Vagina (tissue), 2 donors: ENCODE data around the gene GYPC. TPM values are rescaled to one million over a fixed set of nuclear protein-coding genes. Genes with fewer than 3 reads are reported as not detected.

Experiments used
- DNase-seq, 2 donors: peaks; one replicate each; pipeline ENCODE4 v3.0.0-alpha.2; 2017; ENCODE audit errors: extremely low spot score in 2 of 2
- H3K27ac ChIP-seq: fragments of 200-600 bp; sonication (generic); one replicate; pipeline ENCODE4 v1.5.1; 2019
- H3K27me3 ChIP-seq: fragments of 200-600 bp; sonication (generic); one replicate; pipeline ENCODE4 v1.5.1; 2019
- H3K36me3 ChIP-seq, 2 donors: fragments of 200-600 bp; sonication (generic); one replicate each; pipeline ENCODE4 v1.5.1; 2017 to 2019
- H3K4me1 ChIP-seq: fragments of 200-600 bp; sonication (generic); one replicate; pipeline ENCODE4 v1.5.1; 2019
- H3K4me3 ChIP-seq, 2 donors: fragments of 200-600 bp; sonication (generic); 1 replicate in 1 of 2; 2 replicates in 1 of 2; pipeline ENCODE4 v1.5.1; 2016 to 2019
- H3K9me3 ChIP-seq: fragments of 200-600 bp; sonication (generic); one replicate; pipeline ENCODE4 v1.5.1; 2019
- POLR2A ChIP-seq, 2 donors: fragments of 450-650 bp; IDR thresholded peaks; one replicate each; pipeline ENCODE4 v1.6.1; 2017; ENCODE audit warnings: antibody characterized with exemption in 2 of 2, mild to moderate bottlenecking in 2 of 2, moderate library complexity in 2 of 2
- POLR2AphosphoS5 ChIP-seq, 2 donors: sonication (generic); formaldehyde crosslinking; IDR thresholded peaks; one replicate each; pipeline ENCODE4 v1.9.0; 2017; ENCODE audit warnings: antibody characterized with exemption in 2 of 2, mild to moderate bottlenecking in 2 of 2, low read depth in 1 of 2; ENCODE audit not compliant: insufficient read depth in 1 of 2
- intact Hi-C: fragments of 100-400 bp; cut with DNase I; formaldehyde crosslinking; loops from one replicate; pipeline ENCODE4 v1.15.1; 2023
- total RNA-seq: library from RNA; depleted of rRNA; stranded (reverse); fragments of >200 nt; gene quantifications from one replicate; pipeline ENCODE4 v1.2.3, GENCODE V29; 2016
- TF ChIP-seq, protein P1 (sequence below), 3 experiments: fragments of 450-650 bp in 2 of 3; fragments of 200-600 bp in 1 of 3; sonication (generic) in 1 of 3; IDR thresholded peaks; one replicate each; pipeline ENCODE4 v1.5.1; 2017 to 2019; ENCODE audit warnings: antibody characterized with exemption in 3 of 3, mild to moderate bottlenecking in 2 of 3, moderate library complexity in 2 of 3

GYPC gene
- total RNA-seq, 1 donor from 2014 or later: 84.2 TPM

- no peak for DNase-seq
- Histone ChIP-seq H3K9me3 (no peaks in the 10 kb centered on the region), H3K27ac (no peak overlapping the region), H3K4me3 (no peak overlapping the region), H3K4me1 (no peaks in the 10 kb centered on the region), H3K36me3 (no peaks in the 10 kb centered on the region), H3K27me3 (no peaks in the 10 kb centered on the region)
- TF ChIP-seq POLR2A (IDR thresholded peaks at IDR 0.05): no peak
- TF ChIP-seq POLR2AphosphoS5 (IDR thresholded peaks at IDR 0.05; ENCODE audit: insufficient read depth in 1 of 2, low read depth in 1 of 2): no peak
- TF ChIP-seq, protein P1, sequence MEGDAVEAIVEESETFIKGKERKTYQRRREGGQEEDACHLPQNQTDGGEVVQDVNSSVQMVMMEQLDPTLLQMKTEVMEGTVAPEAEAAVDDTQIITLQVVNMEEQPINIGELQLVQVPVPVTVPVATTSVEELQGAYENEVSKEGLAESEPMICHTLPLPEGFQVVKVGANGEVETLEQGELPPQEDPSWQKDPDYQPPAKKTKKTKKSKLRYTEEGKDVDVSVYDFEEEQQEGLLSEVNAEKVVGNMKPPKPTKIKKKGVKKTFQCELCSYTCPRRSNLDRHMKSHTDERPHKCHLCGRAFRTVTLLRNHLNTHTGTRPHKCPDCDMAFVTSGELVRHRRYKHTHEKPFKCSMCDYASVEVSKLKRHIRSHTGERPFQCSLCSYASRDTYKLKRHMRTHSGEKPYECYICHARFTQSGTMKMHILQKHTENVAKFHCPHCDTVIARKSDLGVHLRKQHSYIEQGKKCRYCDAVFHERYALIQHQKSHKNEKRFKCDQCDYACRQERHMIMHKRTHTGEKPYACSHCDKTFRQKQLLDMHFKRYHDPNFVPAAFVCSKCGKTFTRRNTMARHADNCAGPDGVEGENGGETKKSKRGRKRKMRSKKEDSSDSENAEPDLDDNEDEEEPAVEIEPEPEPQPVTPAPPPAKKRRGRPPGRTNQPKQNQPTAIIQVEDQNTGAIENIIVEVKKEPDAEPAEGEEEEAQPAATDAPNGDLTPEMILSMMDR (IDR thresholded peaks at IDR 0.05): no peak
- intact Hi-C loops: no loop called here
These were observed 33.0 kb upstream of the GYPC start for GRCh38 chr2:126623000-126623399.

DNA sequence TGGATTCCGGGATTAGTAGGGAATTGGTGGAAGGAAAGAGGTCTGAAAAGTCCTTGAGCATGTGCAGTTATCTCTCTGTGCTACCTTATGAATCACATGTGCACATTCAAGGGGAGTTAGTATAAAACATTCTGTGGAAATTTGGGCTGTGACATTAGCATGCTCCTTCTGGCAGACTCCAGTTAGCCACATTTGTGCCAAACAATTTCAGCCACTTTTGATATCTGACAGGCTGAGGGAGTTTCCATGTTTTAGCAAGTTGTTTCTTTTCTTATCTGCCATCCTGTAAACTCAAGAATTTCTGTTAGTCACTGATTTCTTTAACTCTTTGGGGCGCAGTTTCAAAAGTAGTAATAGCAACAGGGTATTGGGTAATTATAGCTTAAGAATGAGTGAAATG is 28.3 kb upstream of the GYPC start:
- H3K27me3 ChIP-seq: no peaks in the 10 kb centered on the region
- DNase-seq: no peak
- H3K4me1 ChIP-seq: no peaks in the 10 kb centered on the region
- H3K4me3 ChIP-seq: no peak overlapping the region
- H3K36me3 ChIP-seq: no peaks in the 10 kb centered on the region
- H3K27ac ChIP-seq: no peak overlapping the region
- no peaks in the 10 kb centered on the region for H3K9me3 ChIP-seq
- intact Hi-C loops: no loop called here
- TF ChIP-seq POLR2A (IDR thresholded peaks at IDR 0.05) (no peak), POLR2AphosphoS5 (IDR thresholded peaks at IDR 0.05; ENCODE audit: insufficient read depth in 1 of 2, low read depth in 1 of 2) (no peak)
- TF ChIP-seq, protein P1 (IDR thresholded peaks at IDR 0.05): no peak

DNA sequence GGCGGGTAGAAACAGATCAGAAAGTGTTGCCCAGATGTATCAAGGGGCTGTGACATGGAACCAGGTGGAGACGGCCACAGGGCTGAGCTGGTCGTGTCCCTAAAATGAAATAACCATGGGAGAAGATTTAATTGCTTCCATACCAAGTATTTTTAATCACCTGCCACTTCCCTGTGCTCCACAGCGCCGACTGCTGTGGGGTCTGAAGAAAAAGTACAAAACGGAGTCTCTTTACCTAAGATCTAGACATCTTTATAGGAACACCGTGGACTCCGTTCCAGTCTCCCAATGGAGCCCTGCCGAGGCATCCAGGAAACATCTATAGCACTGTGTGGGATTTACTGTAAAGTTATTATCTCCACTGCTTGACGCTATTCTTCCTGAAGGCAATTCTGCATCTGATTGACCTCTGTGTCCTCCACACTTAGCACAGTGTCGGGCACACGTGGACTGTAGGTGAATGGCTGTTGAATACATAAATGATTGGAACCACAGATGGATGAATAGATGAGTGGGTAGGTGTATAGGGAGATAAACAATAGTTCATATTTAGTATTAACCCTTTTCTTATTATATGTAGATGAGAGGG is 21.6 kb upstream of the GYPC start:
- H3K9me3 ChIP-seq: no peaks in the 10 kb centered on the region
- TF ChIP-seq POLR2A (IDR thresholded peaks at IDR 0.05) (no peak), POLR2AphosphoS5 (IDR thresholded peaks at IDR 0.05; ENCODE audit: insufficient read depth in 1 of 2, low read depth in 1 of 2) (no peak)
- TF ChIP-seq, protein P1 (IDR thresholded peaks at IDR 0.05): no peak
- H3K4me3 ChIP-seq: no peak overlapping the region
- H3K27ac ChIP-seq: no peak overlapping the region
- intact Hi-C loops: no loop called here
- H3K27me3 ChIP-seq: no peaks in the 10 kb centered on the region
- no peaks in the 10 kb centered on the region for H3K36me3 ChIP-seq
- H3K4me1 ChIP-seq: no peaks in the 10 kb centered on the region
- DNase-seq: no peak

GRCh38 chr2:126635281-126635680 is 20.7 kb upstream of the GYPC start:
- intact Hi-C loops: no loop called here
- H3K4me3 ChIP-seq: no peak overlapping the region
- no peaks in the 10 kb centered on the region for H3K9me3 ChIP-seq
- no peaks in the 10 kb centered on the region for H3K36me3 ChIP-seq
- peak in 1 of 2 donors; percentile 47 for DNase-seq
- no peaks in the 10 kb centered on the region for H3K27me3 ChIP-seq
- TF ChIP-seq, protein P1 (IDR thresholded peaks at IDR 0.05): no peak
- no peak for TF ChIP-seq POLR2AphosphoS5 (IDR thresholded peaks at IDR 0.05; ENCODE audit: insufficient read depth in 1 of 2, low read depth in 1 of 2)
- no peak overlapping the region for H3K27ac ChIP-seq
- H3K4me1 ChIP-seq: no peaks in the 10 kb centered on the region

- H3K27ac ChIP-seq: no peak overlapping the region
- H3K4me3 ChIP-seq: no peak overlapping the region
- intact Hi-C loops: no loop called here
- TF ChIP-seq POLR2AphosphoS5 (IDR thresholded peaks at IDR 0.05; ENCODE audit: insufficient read depth in 1 of 2, low read depth in 1 of 2): no peak
- TF ChIP-seq POLR2A (IDR thresholded peaks at IDR 0.05): no peak
- TF ChIP-seq, protein P1 (IDR thresholded peaks at IDR 0.05): no peak
- no peaks in the 10 kb centered on the region for H3K9me3 ChIP-seq
- H3K4me1 ChIP-seq: no peaks in the 10 kb centered on the region
- no peak for DNase-seq
- H3K36me3 ChIP-seq: no peaks in the 10 kb centered on the region
- no peaks in the 10 kb centered on the region for H3K27me3 ChIP-seq
These were observed 20.2 kb upstream of the GYPC start for GRCh38 chr2:126635736-126636135.
